Neuron (in vitro differentiated cells): ENCODE data around the gene CORO2B.

Experiments
- H2AFZ ChIP-seq: one replicate; pipeline ENCODE4 v1.6.1; 2013; ENCODE audit warnings: low read depth, mild to moderate bottlenecking, inconsistent platforms, low read length, moderate library complexity
- H3K27me3 ChIP-seq: one replicate; pipeline ENCODE4 v1.6.1; 2013; ENCODE audit warnings: low read length; ENCODE audit not compliant: insufficient read depth
- H3K36me3 ChIP-seq: one replicate; pipeline ENCODE4 v1.6.1; 2013; ENCODE audit warnings: low read length; ENCODE audit not compliant: insufficient read depth
- H3K4me1 ChIP-seq: one replicate; pipeline ENCODE4 v1.6.1; 2013; ENCODE audit warnings: low read length; ENCODE audit not compliant: insufficient read depth
- H3K4me3 ChIP-seq: 2 replicates; pipeline ENCODE4 v1.5.1; 2013; ENCODE audit warnings: mild to moderate bottlenecking, low read length, moderate library complexity
- H3K9me3 ChIP-seq: one replicate; pipeline ENCODE4 v1.6.1; 2013; ENCODE audit warnings: low read length

Gene CORO2B

GRCh38 chr15:68550004-68550403, 28.8 kb upstream of the CORO2B start:
- H3K9me3 ChIP-seq: no peaks in the 10 kb centered on the region
- no peaks in the 10 kb centered on the region for H3K4me1 ChIP-seq
- H2AFZ ChIP-seq: no peak overlapping the region
- no peak overlapping the region for H3K4me3 ChIP-seq
- no peaks in the 10 kb centered on the region for H3K36me3 ChIP-seq
- H3K27me3 ChIP-seq: peaks cover 2% of the 10 kb centered on the region

GRCh38 chr15:68550498-68551295, 28.1 kb upstream of the CORO2B start:
- no peak overlapping the region for H2AFZ ChIP-seq
- H3K4me3 ChIP-seq: no peak overlapping the region
- H3K36me3 ChIP-seq: no peaks in the 10 kb centered on the region
- H3K4me1 ChIP-seq: no peaks in the 10 kb centered on the region
- H3K9me3 ChIP-seq: no peaks in the 10 kb centered on the region
- peaks cover 2% of the 10 kb centered on the region for H3K27me3 ChIP-seq

- Histone ChIP-seq H3K9me3 (no peaks in the 10 kb centered on the region), H2AFZ (no peak overlapping the region), H3K36me3 (no peaks in the 10 kb centered on the region), H3K4me3 (no peak overlapping the region), H3K27me3 (peaks cover 2% of the 10 kb centered on the region), H3K4me1 (no peaks in the 10 kb centered on the region)
These were observed 27.5 kb upstream of the CORO2B start for GRCh38 chr15:68551296-68551635.

GRCh38 chr15:68552344-68552743, 26.4 kb upstream of the CORO2B start:
- Histone ChIP-seq H3K4me1 (no peaks in the 10 kb centered on the region), H3K27me3 (peaks cover 11% of the 10 kb centered on the region), H2AFZ (no peak overlapping the region), H3K9me3 (no peaks in the 10 kb centered on the region), H3K4me3 (no peak overlapping the region), H3K36me3 (no peaks in the 10 kb centered on the region)

- peaks cover 11% of the 10 kb centered on the region for H3K27me3 ChIP-seq
- H2AFZ ChIP-seq: no peak overlapping the region
- H3K36me3 ChIP-seq: no peaks in the 10 kb centered on the region
- H3K9me3 ChIP-seq: no peaks in the 10 kb centered on the region
- H3K4me1 ChIP-seq: no peaks in the 10 kb centered on the region
- H3K4me3 ChIP-seq: no peak overlapping the region
These were observed 26.0 kb upstream of the CORO2B start for GRCh38 chr15:68552773-68553172.

- H3K36me3 ChIP-seq: no peaks in the 10 kb centered on the region
These were observed 25.3 kb upstream of the CORO2B start for GRCh38 chr15:68553314-68553993.

GRCh38 chr15:68553994-68554720, 24.6 kb upstream of the CORO2B start:
- Histone ChIP-seq H3K36me3 (no peaks in the 10 kb centered on the region), H3K4me1 (no peaks in the 10 kb centered on the region), H2AFZ (no peak overlapping the region), H3K27me3 (peaks cover 9% of the 10 kb centered on the region), H3K4me3 (no peak overlapping the region), H3K9me3 (no peaks in the 10 kb centered on the region)

More at GRCh38 chr15:68553314-68553993, 25.3 kb upstream of the CORO2B start:
- Histone ChIP-seq H3K4me3 (no peak overlapping the region), H3K9me3 (no peaks in the 10 kb centered on the region), H2AFZ (no peak overlapping the region), H3K4me1 (no peaks in the 10 kb centered on the region), H3K27me3 (peaks cover 9% of the 10 kb centered on the region)

- Histone ChIP-seq H3K27me3 (peaks cover 9% of the 10 kb centered on the region), H3K9me3 (no peaks in the 10 kb centered on the region), H2AFZ (no peak overlapping the region), H3K4me3 (no peak overlapping the region), H3K36me3 (no peaks in the 10 kb centered on the region), H3K4me1 (peaks cover 3% of the 10 kb centered on the region)
These were observed 23.8 kb upstream of the CORO2B start for GRCh38 chr15:68554721-68555678.

- peaks cover 9% of the 10 kb centered on the region for H3K27me3 ChIP-seq
- no peaks in the 10 kb centered on the region for H3K36me3 ChIP-seq
- H3K4me1 ChIP-seq: peaks cover 3% of the 10 kb centered on the region
- H3K4me3 ChIP-seq: no peak overlapping the region
- H2AFZ ChIP-seq: no peak overlapping the region
- no peaks in the 10 kb centered on the region for H3K9me3 ChIP-seq
These were observed 23.1 kb upstream of the CORO2B start for GRCh38 chr15:68555679-68556037.

GRCh38 chr15:68556139-68556990, 22.4 kb upstream of the CORO2B start:
- no peaks in the 10 kb centered on the region for H3K9me3 ChIP-seq
- H2AFZ ChIP-seq: no peak overlapping the region
- peaks cover 9% of the 10 kb centered on the region for H3K27me3 ChIP-seq
- H3K4me3 ChIP-seq: no peak overlapping the region
- no peaks in the 10 kb centered on the region for H3K36me3 ChIP-seq
- H3K4me1 ChIP-seq: peaks cover 4% of the 10 kb centered on the region

GRCh38 chr15:68557469-68558317, 21.1 kb upstream of the CORO2B start:
- Histone ChIP-seq H3K27me3 (peaks cover 9% of the 10 kb centered on the region), H3K4me3 (no peak overlapping the region), H3K9me3 (no peaks in the 10 kb centered on the region), H3K36me3 (no peaks in the 10 kb centered on the region), H3K4me1 (peaks cover 6% of the 10 kb centered on the region), H2AFZ (no peak overlapping the region)
